Esophagus muscularis mucosa (tissue), 4 donors: Measurements from ENCODE around the gene HOXB9. TPM values are rescaled to one million over a fixed set of nuclear protein-coding genes. Genes with fewer than 3 reads are reported as not detected.

Source experiments
- DNase-seq: peaks from one replicate; pipeline ENCODE4 v3.0.0-alpha.2; 2017; ENCODE audit errors: extremely low spot score
- H3K27ac ChIP-seq, 4 donors: fragments of 200-600 bp; sonication (generic); replicated peaks in 1 of 4; 1 replicate in 3 of 4; 2 replicates in 1 of 4; pipeline ENCODE4 v1.5.1; 2016 to 2019; ENCODE audit warnings: mild to moderate bottlenecking in 1 of 4
- H3K27me3 ChIP-seq, 4 donors: fragments of 200-600 bp; sonication (generic); one replicate each; pipeline versions ENCODE4 v1.5.1 to v1.6.0; 2016 to 2019
- H3K36me3 ChIP-seq, 4 donors: fragments of 200-600 bp; sonication (generic); one replicate each; pipeline ENCODE4 v1.5.1; 2016 to 2019
- H3K4me1 ChIP-seq, 4 donors: fragments of 200-600 bp; sonication (generic); one replicate each; pipeline ENCODE4 v1.5.1; 2016 to 2019
- H3K4me3 ChIP-seq, 4 donors: fragments of 200-600 bp; sonication (generic); 1 replicate in 2 of 4; 2 replicates in 2 of 4; pipeline ENCODE4 v1.5.1; 2016 to 2019; ENCODE audit warnings: mild to moderate bottlenecking in 4 of 4, moderate library complexity in 1 of 4
- H3K9me3 ChIP-seq, 4 donors: fragments of 200-600 bp; sonication (generic); 1 replicate in 3 of 4; 2 replicates in 1 of 4; pipeline ENCODE4 v1.5.1; 2016 to 2019
- CTCF ChIP-seq, 3 experiments: fragments of 200-600 bp in 2 of 3; fragments of 450-650 bp in 1 of 3; sonication (generic) in 2 of 3; IDR thresholded peaks; one replicate each; pipeline ENCODE4 v1.5.1; 2017 to 2019; ENCODE audit warnings: antibody characterized with exemption in 3 of 3, mild to moderate bottlenecking in 2 of 3, moderate library complexity in 1 of 3
- EP300 ChIP-seq: sonication (generic); formaldehyde crosslinking; IDR thresholded peaks from one replicate; pipeline ENCODE4 v1.6.1; 2017; ENCODE audit warnings: antibody characterized with exemption
- POLR2A ChIP-seq: fragments of 450-650 bp; IDR thresholded peaks from one replicate; pipeline ENCODE4 v1.6.1; 2017; ENCODE audit warnings: antibody characterized with exemption, moderate library complexity, mild to moderate bottlenecking, low read depth
- POLR2AphosphoS5 ChIP-seq, 2 donors: sonication (generic); formaldehyde crosslinking; IDR thresholded peaks; one replicate each; pipeline ENCODE4 v1.6.1; 2017; ENCODE audit warnings: antibody characterized with exemption in 2 of 2
- WGBS: methylation state at CpG from one replicate; pipeline ENCODE4 v1.1.5; 2018; 5-methylcytosine and 5-hydroxymethylcytosine counted together
- intact Hi-C: fragments of 100-400 bp; cut with DNase I; formaldehyde crosslinking; loops from one replicate; pipeline ENCODE4 v1.15.1; 2023
- total RNA-seq, 4 donors: library from RNA; depleted of rRNA; stranded (reverse); fragments of >200 nt; gene quantifications; one replicate each; pipeline versions ENCODE4 v1.1.0 to v1.2.1, GENCODE V29; 2016

Gene HOXB9
- total RNA-seq, 4 donors from 2014 or later, result not detected

- H3K27me3 ChIP-seq, result peaks cover 33 to 100% (median 91%) of the 10 kb centered on the region in 4 donors
- DNase-seq, result no peak
- no peak overlapping the region for H3K4me3 ChIP-seq
- intact Hi-C loops, result no loop called here
- TF ChIP-seq EP300 (no peak), POLR2A (no peak), CTCF (IDR thresholded peaks at IDR 0.05) (no peak), POLR2AphosphoS5 (IDR thresholded peaks at IDR 0.05) (no peak)
- WGBS, result 100% methylated on average over 1 of the region's 1 CpG
- H3K36me3 ChIP-seq, result no peaks in the 10 kb centered on the region
- no peak overlapping the region for H3K27ac ChIP-seq
- H3K4me1 ChIP-seq, result peaks cover 37 to 44% (median 40%) of the 10 kb centered on the region in 4 donors
- H3K9me3 ChIP-seq, result no peaks in the 10 kb centered on the region
These were observed 17.7 kb downstream of the HOXB9 start for GRCh38 chr17:48608494-48608834.

- 54% methylated on average over 9 of the region's 9 CpGs for WGBS
These were observed 19.1 kb downstream of the HOXB9 start for GRCh38 chr17:48606892-48607614.

GRCh38 chr17:48605991-48606891 is 19.9 kb downstream of the HOXB9 start:
- Histone ChIP-seq H3K4me1 (peaks cover 21 to 34% (median 29%) of the 10 kb centered on the region in 4 donors), H3K9me3 (no peaks in the 10 kb centered on the region), H3K27ac (no peak overlapping the region), H3K4me3 (no peak overlapping the region), H3K36me3 (no peaks in the 10 kb centered on the region), H3K27me3 (peaks cover 30 to 100% (median 94%) of the 10 kb centered on the region in 4 donors)
- WGBS, result 50% methylated on average over 41 of the region's 41 CpGs
- TF ChIP-seq POLR2A, result no peak
- TF ChIP-seq CTCF (IDR thresholded peaks at IDR 0.05), result no peak
- no peak for TF ChIP-seq POLR2AphosphoS5 (IDR thresholded peaks at IDR 0.05)
- TF ChIP-seq EP300, result no peak
- intact Hi-C loops, result no loop called here
- no peak for DNase-seq

More at GRCh38 chr17:48606892-48607614, 19.1 kb downstream of the HOXB9 start:
- H3K4me3 ChIP-seq, result no peak overlapping the region
- TF ChIP-seq CTCF (IDR thresholded peaks at IDR 0.05), result no peak
- TF ChIP-seq EP300, result no peak
- TF ChIP-seq POLR2AphosphoS5 (IDR thresholded peaks at IDR 0.05), result no peak
- TF ChIP-seq POLR2A, result no peak
- H3K27ac ChIP-seq, result no peak overlapping the region
- no peaks in the 10 kb centered on the region for H3K9me3 ChIP-seq
- intact Hi-C loops, result no loop called here
- H3K36me3 ChIP-seq, result no peaks in the 10 kb centered on the region
- H3K4me1 ChIP-seq, result peaks cover 28 to 41% (median 35%) of the 10 kb centered on the region in 4 donors
- peaks cover 32 to 100% (median 93%) of the 10 kb centered on the region in 4 donors for H3K27me3 ChIP-seq
- no peak for DNase-seq

GRCh38 chr17:48605409-48605919 is 20.7 kb downstream of the HOXB9 start:
- Histone ChIP-seq H3K4me3 (no peak overlapping the region), H3K36me3 (no peaks in the 10 kb centered on the region), H3K4me1 (peaks cover 13 to 26% (median 21%) of the 10 kb centered on the region in 4 donors), H3K27me3 (peaks cover 24 to 100% (median 94%) of the 10 kb centered on the region in 4 donors), H3K9me3 (no peaks in the 10 kb centered on the region), H3K27ac (no peak overlapping the region)
- TF ChIP-seq POLR2AphosphoS5 (IDR thresholded peaks at IDR 0.05) (no peak), POLR2A (no peak), CTCF (IDR thresholded peaks at IDR 0.05) (no peak), EP300 (no peak)
- 54% methylated on average over 6 of the region's 10 CpGs for WGBS
- DNase-seq, result no peak
- intact Hi-C loops, result no loop called here
